Retinal pigment epithelial cell (primary cell): ENCODE data around the gene SETD3.

ENCODE experiments used
- DNase-seq: peaks from one replicate; pipeline ENCODE4 v3.0.0-alpha.2; 2010; ENCODE audit warnings: low read depth
- H3K4me3 ChIP-seq: 2 replicates; pipeline ENCODE4 v1.5.1; 2011; ENCODE audit warnings: mild to moderate bottlenecking, low read length, control low read depth, moderate library complexity
- CTCF ChIP-seq: conservative IDR thresholded peaks from 2 replicates; pipeline ENCODE4 v1.5.1; 2011; ENCODE audit warnings: low read depth, low read length, control low read depth, inconsistent platforms

The SETD3 gene

GRCh38 chr14:99360774-99361595 is 119.7 kb downstream of the SETD3 start:
- no peak for DNase-seq
- H3K4me3 ChIP-seq: no peak overlapping the region
- no peak for TF ChIP-seq CTCF

DNA sequence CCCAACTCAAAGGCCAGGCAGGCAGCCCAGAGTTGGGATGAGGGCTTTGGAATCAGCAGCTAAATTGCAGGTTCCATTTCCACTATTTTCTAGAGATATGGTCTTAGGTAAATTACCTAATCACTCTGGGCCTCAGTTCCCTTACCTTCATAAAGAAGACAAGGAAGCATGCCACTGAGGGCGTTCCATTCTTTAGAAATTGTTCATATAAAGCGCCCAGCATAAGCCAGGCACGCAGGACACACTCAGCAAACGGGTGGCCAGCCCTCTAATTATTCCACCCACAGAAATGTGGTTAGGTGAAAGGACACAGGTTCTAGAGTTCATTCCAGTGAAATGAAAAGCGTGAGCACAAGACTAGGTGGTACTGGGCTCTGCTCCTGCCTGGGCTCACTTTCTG is 120.8 kb downstream of the SETD3 start:
- H3K4me3 ChIP-seq: no peak overlapping the region
- TF ChIP-seq CTCF: no peak
- DNase-seq: no peak

GRCh38 chr14:99357916-99358390 is 122.7 kb downstream of the SETD3 start:
- no peak overlapping the region for H3K4me3 ChIP-seq
- no peak for TF ChIP-seq CTCF
- no peak for DNase-seq

DNA sequence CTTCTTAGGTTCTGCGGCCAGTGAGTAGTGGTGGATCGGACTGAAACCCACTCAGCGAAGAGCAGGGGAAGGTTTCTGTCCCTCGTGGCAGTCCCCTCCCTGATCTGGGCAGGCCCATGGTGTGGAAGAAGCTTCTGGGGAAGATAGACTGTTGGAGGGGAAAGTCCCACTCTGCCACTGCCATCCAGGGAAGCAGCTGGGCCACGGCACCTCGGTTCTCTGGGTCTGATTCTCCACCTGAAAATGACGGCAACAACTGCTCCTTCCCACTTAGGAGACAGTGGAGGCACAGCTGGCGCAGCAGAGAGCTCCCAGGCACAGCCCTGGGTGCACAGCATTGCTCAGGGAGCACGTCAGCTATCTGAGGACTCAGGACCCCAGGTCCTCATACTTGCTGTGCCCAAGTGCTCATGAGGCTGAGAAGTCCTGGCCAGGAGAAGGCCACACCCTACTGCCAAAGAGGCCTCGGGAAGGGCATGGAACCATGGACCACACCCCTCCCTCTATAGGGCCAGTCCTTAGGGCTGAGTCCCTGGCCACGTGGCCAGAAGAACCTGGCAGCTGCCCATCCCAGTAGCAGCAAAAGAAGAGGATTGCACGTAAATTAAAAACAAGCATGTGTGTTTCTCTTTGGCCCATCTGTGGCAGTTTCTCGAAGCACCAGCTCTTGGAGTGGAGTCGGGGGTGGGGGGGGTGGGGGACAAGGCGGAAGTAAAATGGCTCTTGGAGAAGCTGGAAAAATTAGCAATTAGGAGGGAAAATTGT is 123.3 kb downstream of the SETD3 start:
- H3K4me3 ChIP-seq: no peak overlapping the region
- no peak for TF ChIP-seq CTCF
- no peak for DNase-seq

DNA sequence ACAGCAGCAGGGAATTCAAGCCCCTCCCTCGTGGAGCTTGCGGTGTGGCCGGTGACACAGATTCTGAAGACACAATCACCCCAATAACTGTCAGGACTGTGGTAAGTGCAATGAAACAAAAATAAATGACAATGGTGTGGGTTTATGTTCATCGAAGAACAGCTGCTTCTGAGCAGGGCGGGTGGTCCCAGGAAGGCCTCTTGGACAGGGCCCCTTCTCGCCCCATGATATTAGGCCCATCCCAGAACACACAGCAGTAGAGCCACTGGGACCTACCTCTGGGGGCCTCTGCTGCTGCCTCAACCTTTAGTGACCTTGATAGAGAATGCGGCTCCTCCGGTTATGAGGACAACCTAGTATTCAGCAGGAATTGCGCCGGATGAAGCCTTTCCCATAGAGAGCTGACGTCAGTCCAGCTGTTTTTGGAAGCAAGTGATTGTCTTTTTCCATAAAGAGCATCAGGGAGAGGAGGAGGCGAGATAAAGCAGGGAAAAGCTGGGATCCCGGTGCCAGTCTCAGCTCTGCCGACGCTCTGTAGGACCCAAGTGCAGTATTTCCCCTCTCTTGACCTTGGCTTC is 124.5 kb downstream of the SETD3 start:
- no peak overlapping the region for H3K4me3 ChIP-seq
- DNase-seq: no peak
- no peak for TF ChIP-seq CTCF

- no peak for DNase-seq
- no peak for TF ChIP-seq CTCF
- no peak overlapping the region for H3K4me3 ChIP-seq
Observed at GRCh38 chr14:99354166-99354875, 126.3 kb downstream of the SETD3 start.
